GM12873 (cell line): Measurements from ENCODE around the gene ME3.

Experiments used
- CTCF ChIP-seq: IDR thresholded peaks from 2 replicates; pipeline ENCODE4 v1.5.1; 2012; ENCODE audit warnings: low read depth, mild to moderate bottlenecking, moderate library complexity, low read length, control low read depth; ENCODE audit not compliant: insufficient read depth; ENCODE audit errors: missing control alignments

ME3 gene

GRCh38 chr11:86692746-86693145, 20.3 kb upstream of the ME3 start:
- no peak for TF ChIP-seq CTCF

GRCh38 chr11:86692317-86692716, 19.9 kb upstream of the ME3 start:
- TF ChIP-seq CTCF: no peak

- no peak for TF ChIP-seq CTCF
These were observed 16.2 kb upstream of the ME3 start for GRCh38 chr11:86688398-86689179.

- TF ChIP-seq CTCF: no peak
These were observed 14.9 kb upstream of the ME3 start for GRCh38 chr11:86687185-86687778.

GRCh38 chr11:86686531-86686930, 14.1 kb upstream of the ME3 start:
- no peak for TF ChIP-seq CTCF

- no peak for TF ChIP-seq CTCF
These were observed 9.0 kb upstream of the ME3 start for GRCh38 chr11:86681483-86681756.

GRCh38 chr11:86680716-86681482, 8.5 kb upstream of the ME3 start:
- TF ChIP-seq CTCF: no peak
